Measurements from ENCODE around the gene PHYHD1. TPM values are rescaled to one million over a fixed set of nuclear protein-coding genes. Genes with fewer than 3 reads are reported as not detected.

Gene PHYHD1
- total RNA-seq: 5.7 and 9.8 TPM in 2 replicates

DNA sequence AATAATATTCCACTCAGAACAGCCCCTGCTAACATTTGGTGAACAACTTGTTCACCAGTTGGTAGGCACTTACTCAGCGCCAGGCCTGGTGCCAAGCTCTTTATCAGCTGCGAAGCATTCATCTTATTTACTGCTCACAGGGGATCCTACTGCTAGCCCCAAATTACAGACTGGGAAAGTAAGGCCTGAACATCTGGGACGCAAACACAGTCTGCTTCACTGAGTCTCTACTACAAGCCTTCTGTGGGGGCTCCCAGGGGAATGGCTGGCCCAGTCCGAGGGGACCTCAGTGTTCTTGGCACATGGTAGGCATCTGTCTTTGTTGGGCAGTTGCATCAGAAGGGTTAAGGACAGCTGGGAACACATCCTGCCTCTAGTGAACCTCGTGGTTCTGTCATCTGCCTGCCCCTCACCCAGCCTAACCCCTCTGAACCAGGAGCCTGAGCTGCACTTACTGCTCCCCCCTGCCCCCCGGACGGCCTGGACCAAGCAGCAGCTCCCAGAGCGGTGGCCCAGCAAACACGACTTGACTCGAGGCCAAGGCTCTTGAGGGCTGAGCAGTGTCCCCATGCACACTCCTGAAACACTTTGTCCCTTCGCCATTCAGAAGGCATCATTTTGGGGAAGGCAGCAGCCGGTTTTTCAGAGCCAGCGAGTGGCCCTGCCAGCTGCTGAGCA lies at the start of gene PHYHD1:
TSS of gene PHYHD1 (plus strand) at position 602 of the 678 bp plus-strand sequence. CDS start 1,342 bp downstream, outside the sequence.

DNA sequence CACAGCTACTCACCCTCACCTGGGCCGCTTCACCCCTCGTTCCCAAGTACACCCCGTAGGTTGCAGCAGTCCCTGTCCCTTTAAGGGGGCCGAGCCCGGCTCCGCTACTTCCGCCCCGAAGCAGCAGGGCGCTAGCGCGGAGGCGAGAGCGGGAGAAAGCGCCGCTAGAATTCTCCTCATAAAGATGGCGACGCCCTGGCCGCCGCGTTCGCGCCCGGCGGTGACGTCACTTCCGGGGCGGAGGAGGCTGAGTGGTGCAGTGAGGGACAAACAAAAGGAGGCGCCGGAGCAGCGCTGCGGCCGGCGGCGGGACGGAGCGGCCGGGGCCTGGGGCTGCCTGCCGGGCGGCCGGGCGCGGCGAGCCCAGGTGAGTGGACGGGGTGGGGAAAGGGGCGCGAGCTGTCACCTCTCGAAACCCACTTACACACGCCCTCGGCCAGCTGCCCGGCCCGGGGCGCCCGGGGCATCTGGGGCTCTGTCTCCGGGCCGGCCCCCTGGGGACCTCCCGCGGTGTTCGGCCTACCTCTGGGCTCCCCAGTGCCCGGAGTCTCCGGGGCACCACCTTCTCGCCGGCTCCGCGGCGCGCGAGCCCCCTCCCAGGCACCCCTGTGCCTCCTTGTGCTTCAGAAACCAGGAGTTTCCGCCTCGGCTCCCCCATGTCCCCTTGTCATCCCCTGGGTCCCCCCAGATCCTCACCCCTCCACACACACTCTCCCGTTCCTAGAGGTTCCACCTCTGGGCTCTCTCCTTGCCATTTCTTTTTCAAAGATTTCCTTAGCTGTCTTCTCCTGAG lies 38.7 kb upstream of the PHYHD1 start, which contains the start of the genes KYAT1 and LRRC8A:
TSS of gene KYAT1 (minus strand) at position 67 of the 793 bp plus-strand sequence. CDS start 36,545 bp downstream, outside the sequence.
TSS of gene LRRC8A (plus strand) at position 250 of the 793 bp plus-strand sequence. CDS start 25,032 bp downstream, outside the sequence.

DNA sequence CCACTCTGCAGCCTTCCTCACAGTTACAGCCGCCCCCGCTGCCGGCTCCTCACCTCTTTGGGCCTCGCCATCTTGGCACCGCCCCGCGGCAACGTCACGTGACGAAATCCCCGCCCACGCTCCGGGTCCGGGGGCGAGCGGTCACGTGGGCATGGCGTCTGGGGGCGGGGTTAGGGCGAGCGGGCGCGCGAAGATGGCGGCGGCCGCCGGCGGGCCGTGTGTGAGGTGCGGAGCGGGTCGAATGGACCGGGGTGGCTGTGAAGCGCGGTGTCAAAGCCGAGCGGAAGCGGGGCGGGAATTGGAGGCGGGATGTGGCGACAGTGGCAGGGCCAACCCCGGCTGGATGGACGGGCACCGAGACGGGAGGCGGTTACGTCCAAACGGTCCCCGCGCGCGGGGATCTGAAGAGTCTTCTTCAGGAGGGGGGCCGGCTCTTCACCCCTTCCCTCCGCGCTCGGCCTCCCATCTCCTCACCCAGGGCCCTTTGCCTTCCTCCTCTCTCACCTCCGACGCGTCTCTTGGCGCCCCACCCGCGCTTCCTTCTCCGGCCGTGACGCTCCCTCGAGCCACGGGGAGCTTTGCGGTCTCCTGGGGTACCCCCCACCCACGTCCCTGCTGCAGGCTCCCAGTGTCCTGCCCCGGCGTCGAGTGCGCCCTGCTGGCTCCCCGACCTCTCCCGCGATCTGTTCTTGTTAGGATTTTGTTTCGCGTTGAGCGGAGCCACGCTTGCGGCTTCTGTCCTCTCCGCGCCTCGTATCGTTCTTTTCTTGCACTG lies 26.9 kb downstream of the PHYHD1 start, which contains the start of the genes DOLK and NUP188:
TSS of gene DOLK (minus strand) at position 77 of the 775 bp plus-strand sequence. CDS start 300 bp downstream, outside the sequence.
TSS of gene NUP188 (plus strand) at position 173 of the 775 bp plus-strand sequence. CDS start at position 194, 21 bp downstream.

Other genes starting within 250 kb of the PHYHD1 start
- gene SET, start 231.8 kb upstream of the PHYHD1 start, total RNA-seq: 652 and 693 TPM in 2 replicates
- 2.8 TPM in 2 replicates for gene PKN3, start 218.5 kb upstream of the PHYHD1 start, total RNA-seq
- 23.3 and 27.0 TPM in 2 replicates for gene ZDHHC12, start 196.9 kb upstream of the PHYHD1 start, total RNA-seq
- 16.4 and 22.1 TPM in 2 replicates for gene ZER1, start 149.1 kb upstream of the PHYHD1 start, total RNA-seq
- 10.2 and 10.9 TPM in 2 replicates for gene TBC1D13, start 133.7 kb upstream of the PHYHD1 start, total RNA-seq
- 18.5 and 29.1 TPM in 2 replicates for gene ENDOG, start 102.5 kb upstream of the PHYHD1 start, total RNA-seq
- 9.7 and 12.4 TPM in 2 replicates for gene SPOUT1, start 91.2 kb upstream of the PHYHD1 start, total RNA-seq
- gene KYAT1, start 39.0 kb upstream of the PHYHD1 start, total RNA-seq: 7.6 and 10.3 TPM in 2 replicates
- 64.7 and 65.5 TPM in 2 replicates for gene LRRC8A, start 38.8 kb upstream of the PHYHD1 start, total RNA-seq
- gene DOLK, start 26.6 kb downstream of the PHYHD1 start, total RNA-seq: 28.4 and 30.3 TPM in 2 replicates
- gene NUP188, start 26.7 kb downstream of the PHYHD1 start, total RNA-seq: 28.2 and 44.8 TPM in 2 replicates
- 33.4 and 38.2 TPM in 2 replicates for gene SH3GLB2, start 107.3 kb downstream of the PHYHD1 start, total RNA-seq
- gene MIGA2, start 115.6 kb downstream of the PHYHD1 start, total RNA-seq: 20.1 and 22.7 TPM in 2 replicates
- 8.6 and 8.7 TPM in 2 replicates for gene DOLPP1, start 160.1 kb downstream of the PHYHD1 start, total RNA-seq
- 45.2 and 46.9 TPM in 2 replicates for gene CRAT, start 189.8 kb downstream of the PHYHD1 start, total RNA-seq
- gene PTPA, start 190.4 kb downstream of the PHYHD1 start, total RNA-seq: 173 and 176 TPM in 2 replicates

Data from aortic smooth muscle cell (primary cell).